Measurements from ENCODE around the gene HEATR1.
"Not testable (repeated sequence)": the region's sequence is repeated elsewhere in the genome, so short reads cannot be mapped to it uniquely, and the experiment has no call there.

HEATR1 gene

DNA sequence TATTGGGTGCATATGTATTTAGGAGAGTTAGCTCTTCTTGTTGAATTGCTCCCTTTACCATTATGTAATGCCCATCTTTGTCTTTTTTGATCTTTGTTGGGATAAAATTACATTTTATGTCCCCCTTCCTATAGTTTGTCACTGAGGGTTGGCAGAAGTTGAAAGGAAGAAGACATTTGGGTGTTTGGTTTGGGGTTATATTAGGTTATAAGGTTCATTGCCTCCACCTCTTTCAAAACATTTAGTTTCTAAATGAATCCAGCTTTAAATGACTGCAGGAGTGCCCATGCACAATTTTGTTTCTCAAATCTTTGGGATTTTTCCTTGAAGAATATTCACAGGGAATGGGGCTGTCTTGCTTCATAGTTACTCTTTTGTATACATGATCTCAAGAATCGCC, 95.1 kb downstream of the HEATR1 start:
- no peak for DNase-seq

GRCh38 chr1:236508593-236509027, 95.7 kb downstream of the HEATR1 start:
- no peak for DNase-seq

DNA sequence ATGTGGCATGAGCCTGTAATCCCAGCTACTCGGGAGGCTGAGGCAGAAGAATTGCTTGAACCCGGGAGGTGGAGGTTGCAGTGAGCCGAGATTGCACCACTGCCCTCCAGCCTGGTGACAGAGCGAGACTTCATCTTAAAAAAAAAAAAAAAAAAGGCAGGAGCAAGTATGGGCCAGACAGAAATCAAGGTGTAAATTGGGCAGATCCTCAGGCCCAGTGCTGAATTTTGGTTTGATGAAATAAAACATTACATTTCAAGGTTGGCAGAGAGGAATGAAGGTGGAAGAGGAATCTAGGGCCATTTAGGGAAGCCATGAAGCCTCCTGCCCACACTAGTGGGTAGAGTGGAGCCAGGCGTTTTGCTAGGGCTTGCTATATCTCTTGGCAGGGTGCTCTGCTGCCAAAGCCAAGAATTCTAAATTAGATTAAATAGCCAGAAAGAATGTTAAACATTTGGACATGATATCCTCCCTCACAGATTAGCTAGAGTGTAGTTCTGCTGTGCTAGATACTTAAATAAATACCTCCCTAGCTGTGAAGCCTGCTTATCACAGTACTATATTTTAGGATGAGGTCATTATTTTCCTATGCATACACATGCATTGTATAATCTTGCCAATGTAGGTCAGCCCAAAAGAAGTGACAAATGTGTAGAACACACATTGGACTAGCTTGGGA, 97.2 kb downstream of the HEATR1 start:
- DNase-seq: no peak

GRCh38 chr1:236504338-236504737, 100.0 kb downstream of the HEATR1 start:
- DNase-seq: not testable (repeated sequence)

DNA sequence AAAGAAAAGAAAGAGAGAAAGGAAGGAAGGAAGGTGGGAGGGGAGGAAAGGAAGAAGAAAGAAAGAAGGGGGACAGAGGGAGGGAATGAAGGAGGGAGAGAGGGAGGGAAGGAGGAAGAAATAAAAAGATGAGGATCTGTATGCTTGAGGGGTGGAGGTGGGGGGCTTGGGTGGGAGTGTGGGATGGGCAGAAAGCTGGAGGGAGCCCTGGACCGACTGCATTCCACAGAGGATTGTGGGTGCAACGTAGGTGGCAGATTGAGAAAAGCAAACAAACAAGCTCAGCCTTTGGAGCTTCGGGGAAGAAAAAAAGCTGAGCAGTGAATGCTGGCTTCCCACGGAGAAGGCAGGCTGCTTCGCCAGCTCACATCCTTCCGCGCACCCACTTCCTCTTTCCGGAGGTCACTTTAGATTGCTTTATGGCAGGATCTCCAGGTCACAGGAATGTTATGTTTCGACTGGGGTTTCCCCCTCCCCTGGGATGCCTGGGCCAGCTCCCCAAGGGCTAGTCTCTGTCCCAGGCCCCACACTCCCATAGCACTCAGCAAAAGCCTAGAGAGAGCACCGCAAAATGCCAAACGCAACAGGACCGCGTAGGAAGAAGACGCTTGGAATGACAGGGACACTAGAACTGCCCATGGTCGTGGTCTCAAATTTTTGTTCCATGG, 101.2 kb downstream of the HEATR1 start:
- no peak for DNase-seq

GRCh38 chr1:236502579-236502971, 101.7 kb downstream of the HEATR1 start:
- no peak for DNase-seq

- no peak for DNase-seq
Measured at GRCh38 chr1:236501093-236501492, 103.2 kb downstream of the HEATR1 start.

All from activated CD4-positive, alpha-beta T cell treated with anti-CD3 and anti-CD28 coated beads, Interleukin-2, amount 50 U/mL, for 1 hour (primary cell).